SK-N-SH (cell line): ENCODE measurements around the gene ASXL2. TPM values are rescaled to one million over a fixed set of nuclear protein-coding genes. Genes with fewer than 3 reads are reported as not detected.
A peak's percentile ranks its signal among the peaks of the same experiment; 100 is the strongest.

Experiments
- CTCF ChIA-PET: fragments of 300-600, 350-600 bp; formaldehyde crosslinking; extraction: SDS; loops from one replicate; lab custom pipeline; 2021; lab: Yijun Ruan, JAX
- POLR2A ChIA-PET: fragments of 350-600 bp; sonication (Branson Sonifier 250); formaldehyde crosslinking; extraction: SDS; loops from one replicate; lab custom pipeline; 2020; ENCODE audit warnings: antibody characterized with exemption, inconsistent platforms; lab: Yijun Ruan, JAX
- DNase-seq: peaks from one replicate; pipeline ENCODE4 v3.0.0; 2012
- H2AFZ ChIP-seq: fragments of 200-600 bp; sonication (generic); 2 replicates; pipeline ENCODE4 v1.8.1; 2016; ENCODE audit warnings: antibody characterized with exemption, mild to moderate bottlenecking, low read depth
- H3F3A ChIP-seq: fragments of 200-600 bp; sonication (generic); replicated peaks from 2 replicates; pipeline ENCODE3; 2016; ENCODE audit warnings: antibody characterized with exemption, mild to moderate bottlenecking; ENCODE audit not compliant: insufficient read depth
- H3K27ac ChIP-seq, 2 experiments: fragments of 200-500 bp in 1 of 2; fragments of 200-600 bp in 1 of 2; sonication (Bioruptor generic) in 1 of 2; sonication (generic), shearing (Covaris generic) in 1 of 2; 2 replicates each; pipeline versions ENCODE4 v1.5.1 to v1.6.1; 2014 to 2016; ENCODE audit warnings: low read depth in 2 of 2, inconsistent platforms in 1 of 2, low read length in 1 of 2, mild to moderate bottlenecking in 1 of 2, mixed read lengths in 1 of 2
- H3K27me3 ChIP-seq: fragments of 200-600 bp; sonication (generic), shearing (Covaris generic); 2 replicates; pipeline ENCODE4 v1.6.1; 2016; ENCODE audit warnings: mixed run types; ENCODE audit not compliant: insufficient read depth
- H3K36me3 ChIP-seq, 2 experiments: fragments of 200-500 bp in 1 of 2; fragments of 200-600 bp in 1 of 2; sonication (Bioruptor generic) in 1 of 2; sonication (generic) in 1 of 2; replicated peaks in 1 of 2; 2 replicates each; pipeline versions ENCODE3 to v1.5.1; 2014 to 2016; ENCODE audit warnings: low read length in 1 of 2, mild to moderate bottlenecking in 1 of 2; ENCODE audit not compliant: insufficient read depth in 2 of 2, control insufficient read depth in 1 of 2
- H3K4me1 ChIP-seq, 2 experiments: fragments of 200-500 bp in 1 of 2; fragments of 200-600 bp in 1 of 2; sonication (Bioruptor generic) in 1 of 2; sonication (generic), shearing (Covaris generic) in 1 of 2; 2 replicates each; pipeline versions ENCODE4 v1.5.1 to v1.6.1; 2014 to 2016; ENCODE audit warnings: low read depth in 1 of 2, low read length in 1 of 2, mixed run types in 1 of 2; ENCODE audit not compliant: insufficient read depth in 2 of 2, control insufficient read depth in 1 of 2
- H3K4me2 ChIP-seq: fragments of 200-600 bp; sonication (generic), shearing (Covaris generic); 2 replicates; pipeline ENCODE4 v1.6.1; 2017; ENCODE audit warnings: mixed run types
- H3K4me3 ChIP-seq, 2 experiments: fragments of 200-500 bp in 1 of 2; fragments of 200-600 bp in 1 of 2; sonication (Bioruptor generic) in 1 of 2; sonication (generic), shearing (Covaris generic) in 1 of 2; 2 replicates each; pipeline versions ENCODE4 v1.5.1 to v1.8.1; 2014 to 2016; ENCODE audit warnings: low read depth in 2 of 2, inconsistent platforms in 1 of 2, low read length in 1 of 2, mild to moderate bottlenecking in 1 of 2, mixed read lengths in 1 of 2, moderate library complexity in 1 of 2
- H3K79me2 ChIP-seq: fragments of 200-600 bp; sonication (generic); 2 replicates; pipeline ENCODE4 v1.8.1; 2017; ENCODE audit warnings: mild to moderate bottlenecking; ENCODE audit not compliant: insufficient read depth
- H3K9ac ChIP-seq: fragments of 200-600 bp; sonication (generic); 2 replicates; pipeline ENCODE4 v1.6.1; 2017; ENCODE audit warnings: mixed run types
- H3K9me2 ChIP-seq: fragments of 200-600 bp; sonication (generic); 2 replicates; pipeline ENCODE4 v1.6.1; 2017; ENCODE audit warnings: mixed run types
- H3K9me3 ChIP-seq: fragments of 200-600 bp; sonication (generic); 2 replicates; pipeline ENCODE4 v1.6.1; 2017; ENCODE audit warnings: mixed run types, mild to moderate bottlenecking, moderate library complexity
- H4K20me1 ChIP-seq: fragments of 200-600 bp; sonication (generic); 2 replicates; pipeline ENCODE4 v1.6.1; 2017; ENCODE audit warnings: mild to moderate bottlenecking, mixed run types; ENCODE audit not compliant: insufficient read depth
- CHD2 ChIP-seq: fragments of 150-350 bp; IDR thresholded peaks from 2 replicates; pipeline ENCODE4 v1.6.1; 2018; ENCODE audit warnings: low read length; ENCODE audit not compliant: partially characterized antibody
- CTCF ChIP-seq: fragments of 200-600 bp; sonication (generic); IDR thresholded peaks from 2 replicates; pipeline ENCODE4 v1.6.1; 2017; ENCODE audit warnings: antibody characterized with exemption, mild to moderate bottlenecking, moderate library complexity
- ELF1 ChIP-seq: IDR thresholded peaks from 2 replicates; pipeline ENCODE4 v1.4.0; 2012
- EP300 ChIP-seq, 2 experiments: IDR thresholded peaks; 2 replicates each; pipeline versions ENCODE4 v1.4.0 to v1.6.1; 2012; ENCODE audit warnings: borderline replicate concordance in 1 of 2, low read depth in 1 of 2, low read length in 1 of 2
- EZH2phosphoT487 ChIP-seq: fragments of 200-600 bp; sonication (generic); IDR thresholded peaks from 2 replicates; pipeline ENCODE4 v1.6.1; 2017; ENCODE audit warnings: low read depth, mixed run types, mild to moderate bottlenecking, antibody characterized with exemption, moderate library complexity, borderline replicate concordance
- FOXM1 ChIP-seq: IDR thresholded peaks from 2 replicates; pipeline ENCODE4 v1.4.0; 2012; ENCODE audit warnings: low read depth, mild to moderate bottlenecking
- GATA2 ChIP-seq: sonication (generic); formaldehyde crosslinking; IDR thresholded peaks from 2 replicates; pipeline ENCODE4 v1.5.0; 2020; ENCODE audit warnings: mild to moderate bottlenecking, missing genetic modification reagents
- IRF3 ChIP-seq: fragments of 150-350 bp; IDR thresholded peaks from 2 replicates; pipeline ENCODE4 v1.6.1; 2016; ENCODE audit warnings: mild to moderate bottlenecking, low read depth, low read length
- MAX ChIP-seq: IDR thresholded peaks from 2 replicates; pipeline ENCODE4 v1.4.0; 2012; ENCODE audit warnings: low read depth
- NFIC ChIP-seq: IDR thresholded peaks from 2 replicates; pipeline ENCODE4 v1.4.0; 2012; ENCODE audit warnings: borderline replicate concordance
- POLR2AphosphoS5 ChIP-seq: IDR thresholded peaks from 2 replicates; pipeline ENCODE4 v1.6.1; 2012; ENCODE audit warnings: low read depth, low read length
- RAD21 ChIP-seq: IDR thresholded peaks from 2 replicates; pipeline ENCODE4 v1.6.1; 2012; ENCODE audit warnings: mild to moderate bottlenecking, low read length
- RFX5 ChIP-seq: IDR thresholded peaks from 2 replicates; pipeline ENCODE4 v1.6.1; 2012; ENCODE audit warnings: mild to moderate bottlenecking, improper control_type of control experiment, low read length
- SMC3 ChIP-seq: IDR thresholded peaks from 2 replicates; pipeline ENCODE4 v1.6.1; 2012; ENCODE audit warnings: low read depth, low read length, improper control_type of control experiment
- TCF12 ChIP-seq: IDR thresholded peaks from 2 replicates; pipeline ENCODE4 v1.4.0; 2012
- YY1 ChIP-seq: IDR thresholded peaks from 2 replicates; pipeline ENCODE4 v1.4.0; 2012; ENCODE audit warnings: low read depth, mild to moderate bottlenecking
- WGBS: methylation state at CpG from one replicate; pipeline ENCODE4 v1.1.6; 2017; ENCODE audit warnings: low lambda C conversion rate; 5-methylcytosine and 5-hydroxymethylcytosine counted together
- polyA plus RNA-seq, 3 experiments: library from polyadenylated mRNA; depleted of rRNA; stranded (reverse); fragments of >200 nt; gene quantifications; 2 replicates each; pipeline ENCODE4 v1.2.3, GENCODE V29; 2012

ASXL2 gene
- polyA plus RNA-seq, 1 of the 3 experiments (the other 2 are of a cell fraction) = 4.8 TPM

GRCh38 chr2:25905126-25905525 lies 26.8 kb upstream of the ASXL2 start:
- POLR2A ChIA-PET = interaction anchor here (1.0 kb wide), 1 partner anchor 26 kb away, joined by 3 read pairs; the partner anchor contains the start of gene ASXL2
- WGBS = 84% methylated on average over 2 of the region's 2 CpGs
- TF ChIP-seq TCF12 (no peak), EP300 (IDR thresholded peaks at IDR 0.05; ENCODE audit: borderline replicate concordance in 1 of 2, low read depth in 1 of 2, low read length in 1 of 2) (no peak), RAD21 (no peak), YY1 (no peak), IRF3 (no peak), NFIC (no peak), MAX (no peak), POLR2AphosphoS5 (no peak), RFX5 (no peak), CTCF (no peak), CHD2 (no peak)
- no peaks in the 10 kb centered on the region for H3F3A ChIP-seq
- H3K9ac ChIP-seq = no peak overlapping the region
- H3K27ac ChIP-seq = no peak overlapping the region
- H3K9me3 ChIP-seq = no peaks in the 10 kb centered on the region
- H3K4me2 ChIP-seq = no peak overlapping the region
- no peak for DNase-seq
- no peaks in the 10 kb centered on the region for H3K36me3 ChIP-seq
- H3K4me3 ChIP-seq = no peak overlapping the region
- no peaks in the 10 kb centered on the region for H4K20me1 ChIP-seq
- H2AFZ ChIP-seq = no peak overlapping the region
- no peaks in the 10 kb centered on the region for H3K9me2 ChIP-seq
- no peaks in the 10 kb centered on the region for H3K27me3 ChIP-seq
- H3K79me2 ChIP-seq = no peaks in the 10 kb centered on the region
- H3K4me1 ChIP-seq = peaks cover 0 to 2% of the 10 kb centered on the region in 2 experiments; a peak in 1 of 4 replicates
- CTCF ChIA-PET = no interaction called here

- DNase-seq = peak; percentile 37
- H3K9ac ChIP-seq = no peak overlapping the region
- POLR2A ChIA-PET = interaction anchor here (1.4 kb wide), 1 partner anchor 25 kb away, joined by 3 read pairs; the partner anchor contains the start of gene ASXL2
- peaks cover 0 to 2% of the 10 kb centered on the region in 2 experiments; a peak in 1 of 4 replicates for H3K4me1 ChIP-seq
- no peaks in the 10 kb centered on the region for H3F3A ChIP-seq
- 69% methylated on average over 5 of the region's 5 CpGs for WGBS
- no peaks in the 10 kb centered on the region for H3K27me3 ChIP-seq
- TF ChIP-seq GATA2 (CRISPR knock-in tag) = 0 out of 2 replicates have a peak, but pooled peaks have one; percentile 16
- TF ChIP-seq EP300 (IDR thresholded peaks at IDR 0.05; ENCODE audit: borderline replicate concordance in 1 of 2, low read depth in 1 of 2, low read length in 1 of 2) = no peak
- no peak for TF ChIP-seq ELF1
- no peak for TF ChIP-seq POLR2AphosphoS5
- no peak for TF ChIP-seq FOXM1
- TF ChIP-seq EZH2phosphoT487 = no peak
- TF ChIP-seq SMC3 = no peak
- TF ChIP-seq, all 33 proteins: peak for 1
- Histone ChIP-seq H3K9me3 (no peaks in the 10 kb centered on the region), H3K9me2 (no peaks in the 10 kb centered on the region), H3K27ac (no peak overlapping the region), H3K4me3 (no peak overlapping the region), H4K20me1 (no peaks in the 10 kb centered on the region), H3K36me3 (no peaks in the 10 kb centered on the region), H2AFZ (no peak overlapping the region), H3K4me2 (no peak overlapping the region), H3K79me2 (no peaks in the 10 kb centered on the region)
- CTCF ChIA-PET = interaction anchor here (0.6 kb wide), 1 partner anchor 16 kb away, joined by 3 read pairs; no protein-coding TSS in a partner anchor
Measured at GRCh38 chr2:25903216-25903776, 25.0 kb upstream of the ASXL2 start.
